Gastrocnemius medialis (tissue), 4 donors: Measurements from ENCODE around the gene FLT3. TPM values are rescaled to one million over a fixed set of nuclear protein-coding genes. Genes with fewer than 3 reads are reported as not detected.

Source experiments
- ATAC-seq, 2 donors: fragments of 150-250 bp; one replicate each; pipeline ENCODE4 v1.9.1; 2016
- DNase-seq, 2 donors: peaks; one replicate each; pipeline ENCODE4 v3.0.0-alpha.2; 2019
- H3K27ac ChIP-seq, 4 donors: fragments of 200-600 bp; sonication (generic); 1 replicate in 1 of 4; 2 replicates in 3 of 4; pipeline ENCODE4 v1.5.1; 2016 to 2018; ENCODE audit warnings: mild to moderate bottlenecking in 2 of 4, moderate library complexity in 1 of 4
- H3K27me3 ChIP-seq, 3 donors: fragments of 200-600 bp; sonication (generic) in 2 of 3; 1 replicate in 1 of 3; 2 replicates in 2 of 3; pipeline versions ENCODE4 v1.5.1 to v1.6.0; 2016 to 2019; ENCODE audit warnings: mild to moderate bottlenecking in 1 of 3, moderate library complexity in 1 of 3
- H3K36me3 ChIP-seq, 2 donors: fragments of 200-600 bp; sonication (generic) in 1 of 2; one replicate each; pipeline ENCODE4 v1.5.1; 2017 to 2018
- H3K4me1 ChIP-seq, 2 donors: fragments of 200-600 bp; sonication (generic) in 1 of 2; one replicate each; pipeline ENCODE4 v1.5.1; 2016 to 2017; ENCODE audit warnings: mild to moderate bottlenecking in 2 of 2
- H3K4me3 ChIP-seq, 4 donors: fragments of 200-600 bp; sonication (generic) in 3 of 4; 1 replicate in 1 of 4; 2 replicates in 3 of 4; pipeline ENCODE4 v1.5.1; 2016 to 2019; ENCODE audit warnings: mild to moderate bottlenecking in 2 of 4
- H3K9me3 ChIP-seq, 3 donors: fragments of 200-600 bp; sonication (generic) in 2 of 3; 1 replicate in 1 of 3; 2 replicates in 2 of 3; pipeline ENCODE4 v1.5.1; 2016 to 2019
- CTCF ChIP-seq, 5 experiments: fragments of 450-650 bp in 3 of 5; fragments of 200-600 bp in 2 of 5; sonication (generic) in 2 of 5; IDR thresholded peaks in 4 of 5; conservative IDR thresholded peaks in 1 of 5; 1 replicate in 4 of 5; 2 replicates in 1 of 5; pipeline ENCODE4 v1.5.1; 2016 to 2019; ENCODE audit warnings: antibody characterized with exemption in 5 of 5, mild to moderate bottlenecking in 3 of 5, moderate library complexity in 3 of 5
- POLR2A ChIP-seq, 2 donors: fragments of 450-650 bp; IDR thresholded peaks; one replicate each; pipeline ENCODE4 v1.6.1; 2017; ENCODE audit warnings: antibody characterized with exemption in 2 of 2, mild to moderate bottlenecking in 2 of 2, moderate library complexity in 2 of 2
- in situ Hi-C, 4 donors: fragments of 200-750 bp; cut with MboI; loops; one replicate each; pipeline versions ENCODE4 v1.15.0 to v1.8.0; 2017; ENCODE audit warnings: low sequenced_read_pairs in 4 of 4
- intact Hi-C: fragments of 100-400 bp; cut with DNase I; formaldehyde crosslinking; loops from one replicate; pipeline ENCODE4 v1.15.1; 2023; ENCODE audit warnings: low total_unique reads
- total RNA-seq, 4 donors: library from RNA; depleted of rRNA; stranded (reverse); fragments of >200 nt; gene quantifications; one replicate each; pipeline versions ENCODE4 v1.1.0 to v1.2.3, GENCODE V29; 2016

Gene FLT3
- total RNA-seq, 4 donors from 2014 or later, result 0.22 to 0.92 (median 0.37) TPM

GRCh38 chr13:28099396-28100149 lies 803 bp downstream of the FLT3 start:
- H3K27ac ChIP-seq, result no peak overlapping the region
- DNase-seq, result no peak
- peak overlapping the region; percentile 30 to 47 (median 41) for H3K4me3 ChIP-seq
- intact Hi-C loops, result no loop called here
- H3K4me1 ChIP-seq, result no peaks in the 10 kb centered on the region
- no peak for ATAC-seq
- TF ChIP-seq CTCF (IDR thresholded peaks at IDR 0.05 in 4 of 5, conservative IDR thresholded peaks at IDR 0.05 in 1 of 5) (no peak), POLR2A (IDR thresholded peaks at IDR 0.05) (no peak)
- H3K36me3 ChIP-seq, result no peaks in the 10 kb centered on the region
- H3K27me3 ChIP-seq, result peaks cover 45 to 76% (median 49%) of the 10 kb centered on the region in 3 donors
- H3K9me3 ChIP-seq, result no peaks in the 10 kb centered on the region
- in situ Hi-C loops, result no loop called here

- in situ Hi-C loops (no loop called here), intact Hi-C loops (no loop called here)
- Histone ChIP-seq H3K9me3 (no peaks in the 10 kb centered on the region), H3K4me3 (no peak overlapping the region), H3K27me3 (peaks cover 38 to 57% (median 45%) of the 10 kb centered on the region in 3 donors), H3K27ac (no peak overlapping the region), H3K36me3 (no peaks in the 10 kb centered on the region), H3K4me1 (no peaks in the 10 kb centered on the region)
- DNase-seq (no peak), ATAC-seq (no peak)
- TF ChIP-seq POLR2A (IDR thresholded peaks at IDR 0.05) (no peak), CTCF (IDR thresholded peaks at IDR 0.05 in 4 of 5, conservative IDR thresholded peaks at IDR 0.05 in 1 of 5) (no peak)
These were observed 2.9 kb downstream of the FLT3 start for GRCh38 chr13:28097503-28097902.

GRCh38 chr13:28094306-28094705 lies 6.1 kb downstream of the FLT3 start:
- ATAC-seq, result no peak
- no peak for TF ChIP-seq CTCF (IDR thresholded peaks at IDR 0.05 in 4 of 5, conservative IDR thresholded peaks at IDR 0.05 in 1 of 5)
- no peak for TF ChIP-seq POLR2A (IDR thresholded peaks at IDR 0.05)
- no peaks in the 10 kb centered on the region for H3K36me3 ChIP-seq
- H3K4me3 ChIP-seq, result no peak overlapping the region
- H3K27me3 ChIP-seq, result peaks cover 9 to 29% (median 21%) of the 10 kb centered on the region in 3 donors
- H3K27ac ChIP-seq, result no peak overlapping the region
- no peaks in the 10 kb centered on the region for H3K4me1 ChIP-seq
- in situ Hi-C loops (no loop called here), intact Hi-C loops (no loop called here)
- H3K9me3 ChIP-seq, result no peaks in the 10 kb centered on the region
- no peak for DNase-seq

GRCh38 chr13:28093881-28094280 lies 6.5 kb downstream of the FLT3 start:
- Histone ChIP-seq H3K36me3 (no peaks in the 10 kb centered on the region), H3K27me3 (peaks cover 6 to 24% (median 16%) of the 10 kb centered on the region in 3 donors), H3K4me1 (no peaks in the 10 kb centered on the region), H3K9me3 (no peaks in the 10 kb centered on the region), H3K4me3 (no peak overlapping the region), H3K27ac (no peak overlapping the region)
- ATAC-seq (no peak), DNase-seq (no peak)
- intact Hi-C loops (no loop called here), in situ Hi-C loops (no loop called here)
- no peak for TF ChIP-seq CTCF (IDR thresholded peaks at IDR 0.05 in 4 of 5, conservative IDR thresholded peaks at IDR 0.05 in 1 of 5)
- no peak for TF ChIP-seq POLR2A (IDR thresholded peaks at IDR 0.05)
